ENCODE measurements around the gene GOLGB1. TPM values are rescaled to one million over a fixed set of nuclear protein-coding genes. Genes with fewer than 3 reads are reported as not detected.

GOLGB1 gene
- total and polyA plus RNA-seq, 5 donors = 19.8 to 60.8 (median 56.5) TPM

GRCh38 chr3:121630355-121630754 is 119.2 kb downstream of the GOLGB1 start:
- DNase-seq = no peak

GRCh38 chr3:121629601-121630000 is 119.9 kb downstream of the GOLGB1 start:
- no peak overlapping the region for H3K4me3 ChIP-seq (ENCODE audit: low read length)
- intact Hi-C loops (cut with DNase I) = no loop called here
- peak overlapping the region; percentile 78 for H3K27ac ChIP-seq (ENCODE audit: low read length)
- H3K27me3 ChIP-seq (ENCODE audit: control insufficient read depth, insufficient read depth) = no peaks in the 10 kb centered on the region
- DNase-seq (no peak), ATAC-seq (peak; percentile 81)
- no peaks in the 10 kb centered on the region for H3K4me1 ChIP-seq (ENCODE audit: control insufficient read depth, insufficient read depth, low read length)
- no peaks in the 10 kb centered on the region for H3K9me3 ChIP-seq (ENCODE audit: control insufficient read depth, low read length)
- 69% methylated on average over 6 of the region's 6 CpGs for WGBS

More at GRCh38 chr3:121630355-121630754, 119.2 kb downstream of the GOLGB1 start:
- Histone ChIP-seq H3K27ac (ENCODE audit: low read length) (no peak overlapping the region), H3K4me1 (ENCODE audit: control insufficient read depth, insufficient read depth, low read length) (no peaks in the 10 kb centered on the region), H3K9me3 (ENCODE audit: control insufficient read depth, low read length) (no peaks in the 10 kb centered on the region), H3K4me3 (ENCODE audit: low read length) (no peak overlapping the region), H3K27me3 (ENCODE audit: control insufficient read depth, insufficient read depth) (no peaks in the 10 kb centered on the region)
- 85% methylated on average over 1 of the region's 1 CpG for WGBS
- no peak for ATAC-seq
- intact Hi-C loops (cut with DNase I) = no loop called here

- DNase-seq = no peak
- H3K9me3 ChIP-seq (ENCODE audit: control insufficient read depth, low read length) = no peaks in the 10 kb centered on the region
- no peaks in the 10 kb centered on the region for H3K27me3 ChIP-seq (ENCODE audit: control insufficient read depth, insufficient read depth)
- H3K4me1 ChIP-seq (ENCODE audit: control insufficient read depth, insufficient read depth, low read length) = no peaks in the 10 kb centered on the region
- WGBS = 65% methylated on average over 3 of the region's 3 CpGs
- intact Hi-C loops (cut with DNase I) = no loop called here
- H3K27ac ChIP-seq (ENCODE audit: low read length) = no peak overlapping the region
- H3K4me3 ChIP-seq (ENCODE audit: low read length) = no peak overlapping the region
- ATAC-seq = no peak
Observed at GRCh38 chr3:121627622-121628021, 121.9 kb downstream of the GOLGB1 start.

- Histone ChIP-seq H3K9me3 (ENCODE audit: control insufficient read depth, low read length) (no peaks in the 10 kb centered on the region), H3K27me3 (ENCODE audit: control insufficient read depth, insufficient read depth) (no peaks in the 10 kb centered on the region), H3K27ac (ENCODE audit: low read length) (peak overlapping the region; percentile 33), H3K4me1 (ENCODE audit: control insufficient read depth, insufficient read depth, low read length) (no peaks in the 10 kb centered on the region), H3K4me3 (ENCODE audit: low read length) (no peak overlapping the region)
- ATAC-seq (no peak), DNase-seq (no peak)
- 83% methylated on average over 4 of the region's 4 CpGs for WGBS
- intact Hi-C loops (cut with DNase I) = no loop called here
Observed at GRCh38 chr3:121627211-121627610, 122.3 kb downstream of the GOLGB1 start.

DNA sequence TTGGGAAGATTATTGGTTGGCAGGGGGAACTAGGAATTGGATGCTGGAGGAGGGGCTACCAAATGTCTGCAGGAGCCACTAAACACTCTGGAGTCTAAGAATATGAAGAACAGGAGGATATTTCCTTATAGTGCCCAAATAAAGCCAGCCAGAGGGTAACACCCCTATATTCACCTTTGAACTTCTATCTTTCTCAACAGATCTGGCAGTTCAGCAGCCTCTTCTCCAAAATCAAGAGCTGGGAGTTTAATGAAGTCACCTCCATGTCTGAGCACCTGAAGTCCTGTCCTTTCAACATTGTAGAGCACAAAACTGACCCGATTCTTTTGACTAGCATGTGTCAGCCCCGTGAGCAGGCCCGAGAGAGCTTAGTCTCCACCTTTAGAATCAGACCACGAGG is 123.0 kb downstream of the GOLGB1 start:
- intact Hi-C loops (cut with DNase I) = no loop called here
- no peak overlapping the region for H3K27ac ChIP-seq (ENCODE audit: low read length)
- no peak for ATAC-seq

DNA sequence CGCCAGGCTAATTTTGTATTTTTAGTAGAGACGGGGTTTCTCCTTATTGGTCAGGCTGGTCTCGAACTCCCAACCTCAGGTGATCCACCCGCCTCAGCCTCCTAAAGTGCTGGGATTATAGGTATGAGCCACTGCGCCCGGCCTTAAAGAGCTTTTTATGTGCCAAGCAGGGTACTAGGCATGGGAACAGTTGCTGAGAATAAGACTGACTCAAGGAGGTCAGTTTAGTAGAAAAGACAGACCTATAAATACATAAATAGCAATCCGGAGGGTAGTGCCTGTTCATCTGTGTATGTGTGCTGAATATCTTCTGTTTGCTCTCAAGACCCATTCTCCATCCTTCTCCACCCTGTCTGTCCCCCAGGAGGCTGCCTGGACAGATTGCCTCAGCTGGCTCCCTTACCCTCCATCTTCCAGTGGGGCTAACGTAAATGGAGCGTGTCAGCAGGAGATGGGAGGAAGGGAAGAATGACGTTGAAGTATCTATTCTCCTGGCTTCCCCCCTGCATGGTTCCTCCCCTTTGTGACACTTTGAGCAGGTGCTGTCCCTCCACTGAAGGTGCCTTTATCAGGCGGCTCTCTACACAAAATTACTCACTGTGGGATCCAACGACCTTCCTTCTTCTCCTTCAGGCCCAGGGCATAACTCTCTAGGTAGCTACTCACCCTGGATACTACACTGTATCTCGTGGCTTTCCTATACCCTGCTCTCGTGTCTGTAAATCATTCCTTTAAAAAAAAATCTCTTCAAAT is 125.2 kb downstream of the GOLGB1 start:
- DNase-seq (no peak), ATAC-seq (peak; percentile 14 to 72)
- no peaks in the 10 kb centered on the region for H3K27me3 ChIP-seq (ENCODE audit: control insufficient read depth, insufficient read depth)
- peak overlapping the region; percentile 77 for H3K27ac ChIP-seq (ENCODE audit: low read length)
- no peaks in the 10 kb centered on the region for H3K9me3 ChIP-seq (ENCODE audit: control insufficient read depth, low read length)
- intact Hi-C loops (cut with DNase I) = no loop called here
- WGBS = 61% methylated on average over 14 of the region's 14 CpGs
- no peak overlapping the region for H3K4me3 ChIP-seq (ENCODE audit: low read length)
- H3K4me1 ChIP-seq (ENCODE audit: control insufficient read depth, insufficient read depth, low read length) = no peaks in the 10 kb centered on the region

More for the DNA sequence above, 123.0 kb downstream of the GOLGB1 start:
- no peaks in the 10 kb centered on the region for H3K9me3 ChIP-seq (ENCODE audit: control insufficient read depth, low read length)
- H3K4me1 ChIP-seq (ENCODE audit: control insufficient read depth, insufficient read depth, low read length) = no peaks in the 10 kb centered on the region
- no peak for DNase-seq
- 90% methylated on average over 4 of the region's 4 CpGs for WGBS
- no peaks in the 10 kb centered on the region for H3K27me3 ChIP-seq (ENCODE audit: control insufficient read depth, insufficient read depth)
- no peak overlapping the region for H3K4me3 ChIP-seq (ENCODE audit: low read length)

GRCh38 chr3:121621491-121621890 is 128.1 kb downstream of the GOLGB1 start:
- intact Hi-C loops (cut with DNase I) = no loop called here
- WGBS = 94% methylated on average over 6 of the region's 6 CpGs

DNA sequence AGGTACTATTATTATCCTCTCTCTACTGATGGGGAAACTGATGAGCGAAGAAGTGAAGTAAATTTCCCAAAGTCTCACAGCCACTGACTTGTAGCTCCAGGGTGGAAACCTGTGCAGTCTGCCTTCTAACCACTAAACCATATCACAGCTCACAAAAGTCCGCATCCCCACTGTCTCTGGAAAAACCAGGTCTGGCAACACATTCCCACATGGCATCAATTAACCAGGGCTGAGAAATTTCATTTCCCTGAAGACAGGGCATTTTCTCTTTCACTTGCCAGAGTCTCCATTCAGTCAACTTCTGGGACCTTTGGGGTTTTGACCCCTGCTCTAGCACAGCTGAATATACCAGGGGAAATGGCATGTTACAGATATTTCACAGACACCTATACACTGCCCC is 129.8 kb downstream of the GOLGB1 start:
- Histone ChIP-seq H3K27me3 (ENCODE audit: control insufficient read depth, insufficient read depth) (no peaks in the 10 kb centered on the region), H3K4me1 (ENCODE audit: control insufficient read depth, insufficient read depth, low read length) (no peaks in the 10 kb centered on the region), H3K27ac (ENCODE audit: low read length) (no peak overlapping the region), H3K9me3 (ENCODE audit: control insufficient read depth, low read length) (no peaks in the 10 kb centered on the region), H3K4me3 (ENCODE audit: low read length) (no peak overlapping the region)
- 96% methylated on average over 2 of the region's 2 CpGs for WGBS
- intact Hi-C loops (cut with DNase I) = no loop called here
- DNase-seq = no peak
- no peak for ATAC-seq

More at GRCh38 chr3:121621491-121621890, 128.1 kb downstream of the GOLGB1 start:
- Histone ChIP-seq H3K9me3 (ENCODE audit: control insufficient read depth, low read length) (no peaks in the 10 kb centered on the region), H3K4me3 (ENCODE audit: low read length) (no peak overlapping the region), H3K4me1 (ENCODE audit: control insufficient read depth, insufficient read depth, low read length) (no peaks in the 10 kb centered on the region), H3K27ac (ENCODE audit: low read length) (no peak overlapping the region), H3K27me3 (ENCODE audit: control insufficient read depth, insufficient read depth) (no peaks in the 10 kb centered on the region)
- DNase-seq = no peak
- ATAC-seq = peak in 1 of 2 donors; percentile 13

Other genes with a start within 250 kb of the GOLGB1 start
- gene POLQ, start 203.8 kb downstream of the GOLGB1 start, total RNA-seq = under 1 TPM; 0.64 to 0.89 (median 0.69) TPM
- 0.16 TPM for gene POLQ, start 203.8 kb downstream of the GOLGB1 start, polyA plus RNA-seq
- not detected for gene ARGFX, start 181.8 kb downstream of the GOLGB1 start, total RNA-seq
- not detected for gene ARGFX, start 181.8 kb downstream of the GOLGB1 start, polyA plus RNA-seq
- 100 to 1,000 TPM; 125 to 258 (median 212) TPM for gene FBXO40, start 156.4 kb downstream of the GOLGB1 start, total RNA-seq
- 72.1 TPM for gene FBXO40, start 156.4 kb downstream of the GOLGB1 start, polyA plus RNA-seq
- 10 to 100 TPM; 19.9 to 25.9 (median 23.1) TPM for gene HCLS1, start 88.8 kb downstream of the GOLGB1 start, total RNA-seq
- gene HCLS1, start 88.8 kb downstream of the GOLGB1 start, polyA plus RNA-seq = 12.3 TPM
- gene IQCB1, start 85.3 kb upstream of the GOLGB1 start, total RNA-seq = 10 to 100 TPM in 1 of 4 donors, 1 to 10 TPM in 3; 8.9 to 10.2 (median 9.4) TPM
- 5.9 TPM for gene IQCB1, start 85.3 kb upstream of the GOLGB1 start, polyA plus RNA-seq
- gene EAF2, start 85.5 kb upstream of the GOLGB1 start, total RNA-seq = 1 to 10 TPM; 4.4 to 7.1 (median 5.3) TPM
- gene EAF2, start 85.5 kb upstream of the GOLGB1 start, polyA plus RNA-seq = 6.0 TPM
- 1 to 10 TPM in 3 of 4 donors, under 1 TPM in 1; 0.56 to 8.5 (median 6.6) TPM for gene SLC15A2, start 144.7 kb upstream of the GOLGB1 start, total RNA-seq
- gene SLC15A2, start 144.7 kb upstream of the GOLGB1 start, polyA plus RNA-seq = 1.4 TPM

Data from right cardiac atrium (tissue), 5 donors.